GM12872 (cell line): ENCODE results near the gene MYB.

Source experiments
- TF ChIP-seq, protein P1 (sequence below): IDR thresholded peaks from 3 replicates; pipeline ENCODE4 v1.5.1; 2011; ENCODE audit warnings: low read depth, mild to moderate bottlenecking, low read length, moderate library complexity; ENCODE audit not compliant: insufficient read depth

Gene MYB

DNA sequence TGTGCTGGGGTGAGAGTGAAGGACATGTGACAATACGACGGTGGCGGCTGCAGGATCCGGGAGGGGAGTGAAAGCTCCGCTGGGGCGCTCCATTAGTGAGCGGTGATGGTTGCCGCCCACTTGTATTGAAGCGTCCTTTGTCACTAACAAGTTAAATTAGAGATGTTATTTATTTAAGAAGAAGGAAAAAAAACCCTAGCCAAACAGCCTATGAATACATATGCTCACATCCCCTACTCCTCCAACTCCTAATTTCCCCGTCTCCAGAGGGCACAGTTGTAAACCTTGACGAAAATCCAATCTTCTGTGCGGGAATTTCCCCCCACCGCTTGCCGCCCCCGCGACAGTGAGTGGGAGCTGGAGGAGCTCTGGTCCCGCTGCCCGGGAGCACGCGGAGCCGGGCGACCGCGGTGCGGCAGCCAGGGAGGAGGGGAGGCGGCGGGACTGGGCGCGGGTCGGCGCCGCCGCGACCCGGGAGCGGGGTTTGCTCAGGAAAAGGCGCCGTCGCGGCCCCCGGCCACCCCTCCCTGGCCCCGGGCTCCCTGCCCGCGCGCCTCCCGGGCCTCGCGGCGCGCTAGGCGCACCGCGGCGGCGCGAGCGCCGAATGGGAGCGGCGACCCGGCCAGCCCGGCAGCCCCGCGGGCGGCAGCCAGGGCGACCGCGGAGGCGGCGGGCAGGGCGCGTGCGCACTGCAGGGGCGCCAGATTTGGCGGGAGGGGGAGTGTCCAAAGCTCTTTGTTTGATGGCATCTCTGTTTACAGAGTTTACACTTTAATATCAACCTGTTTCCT, at the start of gene MYB:
Gene MYB, plus strand, starts transcription at position 767 of the 791 bp plus-strand sequence. CDS start 206 bp downstream, outside the sequence.
- TF ChIP-seq, protein P1, sequence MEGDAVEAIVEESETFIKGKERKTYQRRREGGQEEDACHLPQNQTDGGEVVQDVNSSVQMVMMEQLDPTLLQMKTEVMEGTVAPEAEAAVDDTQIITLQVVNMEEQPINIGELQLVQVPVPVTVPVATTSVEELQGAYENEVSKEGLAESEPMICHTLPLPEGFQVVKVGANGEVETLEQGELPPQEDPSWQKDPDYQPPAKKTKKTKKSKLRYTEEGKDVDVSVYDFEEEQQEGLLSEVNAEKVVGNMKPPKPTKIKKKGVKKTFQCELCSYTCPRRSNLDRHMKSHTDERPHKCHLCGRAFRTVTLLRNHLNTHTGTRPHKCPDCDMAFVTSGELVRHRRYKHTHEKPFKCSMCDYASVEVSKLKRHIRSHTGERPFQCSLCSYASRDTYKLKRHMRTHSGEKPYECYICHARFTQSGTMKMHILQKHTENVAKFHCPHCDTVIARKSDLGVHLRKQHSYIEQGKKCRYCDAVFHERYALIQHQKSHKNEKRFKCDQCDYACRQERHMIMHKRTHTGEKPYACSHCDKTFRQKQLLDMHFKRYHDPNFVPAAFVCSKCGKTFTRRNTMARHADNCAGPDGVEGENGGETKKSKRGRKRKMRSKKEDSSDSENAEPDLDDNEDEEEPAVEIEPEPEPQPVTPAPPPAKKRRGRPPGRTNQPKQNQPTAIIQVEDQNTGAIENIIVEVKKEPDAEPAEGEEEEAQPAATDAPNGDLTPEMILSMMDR: no peak

DNA sequence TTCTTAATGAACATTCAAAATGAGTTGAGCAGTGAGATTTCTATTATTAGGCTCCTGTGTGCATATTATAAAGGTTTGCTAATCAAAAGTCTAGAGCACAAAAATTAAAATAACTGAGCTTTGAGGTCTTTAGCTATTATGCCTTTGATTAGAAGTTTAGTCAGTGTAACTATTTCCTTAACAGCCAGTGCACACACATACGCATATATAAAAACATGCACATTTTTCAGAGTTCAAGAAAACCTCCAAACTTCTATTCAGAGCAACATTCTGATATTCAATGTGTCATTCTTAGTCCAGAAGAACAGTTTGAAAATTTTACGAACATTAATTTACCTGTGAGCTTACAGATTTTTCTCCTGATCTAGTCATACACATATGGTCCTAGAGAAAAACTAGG, 48.3 kb upstream of the MYB start:
- TF ChIP-seq, protein P1: no peak

DNA sequence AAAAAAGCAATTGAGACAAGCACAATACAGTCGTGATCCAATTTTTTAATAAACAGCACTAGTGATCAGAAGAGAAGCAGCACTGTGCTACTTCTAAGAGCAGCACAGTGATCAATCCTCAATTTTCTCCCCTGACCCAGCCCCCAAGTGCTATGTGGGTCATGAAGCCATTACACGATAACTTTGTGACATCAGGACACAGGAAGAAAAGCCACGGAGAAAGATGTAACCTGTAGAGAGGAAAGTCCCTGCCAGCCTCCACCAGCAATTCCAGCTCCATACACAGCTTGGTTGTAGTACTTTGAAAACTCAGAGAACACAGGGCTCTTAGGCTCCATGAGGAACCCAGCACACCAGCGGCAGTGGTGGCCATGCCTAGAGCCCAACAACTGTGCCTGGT, 45.3 kb upstream of the MYB start:
- TF ChIP-seq, protein P1: no peak

DNA sequence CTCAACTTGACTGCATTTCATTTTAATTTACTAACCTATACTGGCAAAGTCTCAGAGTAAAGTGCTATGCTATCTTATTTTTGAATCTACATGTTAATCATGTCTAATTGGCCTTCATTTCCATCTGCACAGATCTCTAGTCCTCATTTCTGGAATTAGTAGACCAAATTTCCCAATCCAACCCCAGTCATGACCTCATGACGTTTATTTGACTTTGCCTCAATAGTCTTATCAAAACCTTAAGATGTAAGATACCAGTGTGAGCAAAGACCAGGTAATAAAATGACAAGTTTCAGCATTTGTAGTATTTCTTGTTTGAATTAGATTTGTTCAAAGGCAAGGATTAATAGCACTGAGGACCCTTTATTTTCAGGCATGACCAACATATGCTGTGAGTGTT, 43.3 kb upstream of the MYB start:
- TF ChIP-seq, protein P1: no peak

DNA sequence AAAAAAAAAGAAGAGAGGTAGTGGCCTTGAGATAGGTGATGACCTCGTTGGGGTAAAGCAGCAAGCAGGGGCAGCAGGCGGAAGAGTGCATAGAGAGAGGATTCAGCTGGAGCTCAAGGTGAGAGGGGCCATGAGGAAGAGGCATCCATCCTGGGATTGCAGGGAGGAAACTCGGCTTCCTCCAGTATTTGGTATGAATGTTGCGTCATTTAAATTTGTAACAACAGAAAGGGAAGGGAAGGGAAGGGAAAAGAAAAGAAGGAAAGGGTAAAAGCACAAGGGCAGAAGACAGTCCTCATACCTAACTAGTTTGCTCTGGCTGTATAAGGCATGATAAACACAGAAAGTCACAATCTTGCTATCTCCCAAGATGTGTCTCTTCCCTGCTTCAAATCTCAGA, 39.9 kb upstream of the MYB start:
- TF ChIP-seq, protein P1: no peak

DNA sequence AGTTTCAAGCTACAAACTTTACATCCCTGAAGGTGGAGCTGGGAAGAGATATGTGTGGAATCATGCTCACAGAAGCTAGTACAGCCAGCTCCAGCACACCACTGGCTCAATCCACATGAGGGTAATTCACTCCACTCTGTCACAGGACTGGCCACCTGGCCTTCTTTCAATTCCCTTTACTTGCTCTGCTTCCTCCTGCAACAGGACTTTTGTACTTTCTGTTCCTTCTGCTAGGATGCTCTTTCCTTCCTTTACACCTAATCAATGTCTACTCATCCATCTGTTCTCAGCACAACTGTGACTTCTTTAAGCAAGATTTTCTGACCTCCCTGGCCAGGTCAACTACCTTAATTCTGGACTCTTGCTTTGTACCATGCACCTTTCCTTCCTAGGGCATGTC, 39.4 kb upstream of the MYB start:
- TF ChIP-seq, protein P1: no peak

DNA sequence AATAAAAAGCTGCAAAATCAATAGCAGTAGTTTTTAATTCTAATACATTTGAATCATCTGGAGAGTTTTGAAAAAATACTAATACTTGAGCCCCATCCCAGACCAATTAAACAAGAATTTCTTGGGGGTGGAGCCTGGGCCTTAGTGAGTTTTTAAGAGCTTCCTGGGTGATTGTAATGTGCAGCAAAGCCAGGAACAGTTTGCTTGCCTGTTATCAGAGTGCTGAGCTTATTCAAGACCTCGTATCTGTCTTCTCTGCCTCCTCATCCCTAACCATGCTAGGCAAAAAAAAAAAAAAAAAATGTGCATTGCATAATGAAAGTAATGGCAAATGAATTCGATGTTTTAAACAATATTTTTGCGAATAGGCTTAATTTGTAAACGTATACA, 36.4 kb upstream of the MYB start:
- TF ChIP-seq, protein P1: no peak
